BJ (cell line): ENCODE data around the gene CXCL3. TPM values are rescaled to one million over a fixed set of nuclear protein-coding genes. Genes with fewer than 3 reads are reported as not detected.

ENCODE experiments used
- CTCF ChIA-PET: fragments of 350-600 bp; formaldehyde crosslinking; extraction: SDS; loops from one replicate; lab custom pipeline; 2021; ENCODE audit warnings: antibody characterized with exemption, inconsistent platforms; lab: Yijun Ruan, JAX
- POLR2A ChIA-PET: fragments of 300-600 bp; sonication (Branson Sonifier 250); formaldehyde crosslinking; extraction: SDS; loops from one replicate; lab custom pipeline; 2021; ENCODE audit warnings: antibody characterized with exemption; lab: Charles Lee
- DNase-seq: peaks from one replicate; pipeline ENCODE4 v3.0.0-alpha.2; 2011; ENCODE audit warnings: low read depth
- H3K27me3 ChIP-seq: 2 replicates; pipeline ENCODE4 v1.6.0; 2011; ENCODE audit warnings: low read length; ENCODE audit not compliant: control insufficient read depth, insufficient read depth
- H3K36me3 ChIP-seq: 2 replicates; pipeline ENCODE4 v1.5.1; 2011; ENCODE audit warnings: low read length; ENCODE audit not compliant: control insufficient read depth, insufficient read depth
- H3K4me3 ChIP-seq: 2 replicates; pipeline ENCODE4 v1.5.1; 2011; ENCODE audit warnings: low read depth, mild to moderate bottlenecking, control low read depth, low read length
- CTCF ChIP-seq: IDR thresholded peaks from 2 replicates; pipeline ENCODE4 v1.5.1; 2011; ENCODE audit warnings: low read depth, mild to moderate bottlenecking, control low read depth, inconsistent platforms, low read length, moderate library complexity; ENCODE audit not compliant: insufficient read depth
- polyA plus RNA-seq: library from polyadenylated mRNA; depleted of rRNA; stranded (reverse); fragments of >200 nt; gene quantifications from 2 replicates; pipeline ENCODE4 v1.2.3, GENCODE V29; 2011

Gene CXCL3
- polyA plus RNA-seq, 1 experiment, result 0.47 TPM

GRCh38 chr4:74014332-74014731 is 24.2 kb downstream of the CXCL3 start:
- ChIA-PET CTCF (no interaction called here), POLR2A (no interaction called here)
- Histone ChIP-seq H3K4me3 (no peak overlapping the region), H3K27me3 (no peaks in the 10 kb centered on the region; the same call in 1 of the 2 replicates), H3K36me3 (no peaks in the 10 kb centered on the region)
- no peak for TF ChIP-seq CTCF
- DNase-seq, result no peak

- CTCF ChIA-PET, result no interaction called here
- DNase-seq, result no peak
- no peaks in the 10 kb centered on the region; the same call in 1 of the 2 replicates for H3K27me3 ChIP-seq
- no peak overlapping the region for H3K4me3 ChIP-seq
- POLR2A ChIA-PET, result no interaction called here
- TF ChIP-seq CTCF, result no peak
- H3K36me3 ChIP-seq, result no peaks in the 10 kb centered on the region
Measured at GRCh38 chr4:74013264-74013663, 25.2 kb downstream of the CXCL3 start.

- POLR2A ChIA-PET, result no interaction called here
Measured at GRCh38 chr4:74012130-74012529, 26.4 kb downstream of the CXCL3 start.

GRCh38 chr4:74009307-74009706 is 29.2 kb downstream of the CXCL3 start:
- CTCF ChIA-PET, result no interaction called here
- no peaks in the 10 kb centered on the region; the same call in 1 of the 2 replicates for H3K27me3 ChIP-seq
- no peaks in the 10 kb centered on the region for H3K36me3 ChIP-seq
- TF ChIP-seq CTCF, result no peak
- POLR2A ChIA-PET, result no interaction called here
- DNase-seq, result no peak
- H3K4me3 ChIP-seq, result no peak overlapping the region

More at GRCh38 chr4:74012130-74012529, 26.4 kb downstream of the CXCL3 start:
- CTCF ChIA-PET, result no interaction called here
- DNase-seq, result no peak
- H3K36me3 ChIP-seq, result no peaks in the 10 kb centered on the region
- TF ChIP-seq CTCF, result no peak
- H3K27me3 ChIP-seq, result no peaks in the 10 kb centered on the region; the same call in 1 of the 2 replicates
- no peak overlapping the region for H3K4me3 ChIP-seq

- TF ChIP-seq CTCF, result no peak
- POLR2A ChIA-PET, result no interaction called here
- Histone ChIP-seq H3K36me3 (no peaks in the 10 kb centered on the region), H3K4me3 (no peak overlapping the region), H3K27me3 (no peaks in the 10 kb centered on the region)
- CTCF ChIA-PET, result interaction anchor here (0.5 to 1.8 kb wide), 3 partner anchors 12 to 122 kb away, joined by 3 read pairs; partner anchors contain the start of gene CXCL3
- no peak for DNase-seq
Measured at GRCh38 chr4:74006009-74006476, 32.4 kb downstream of the CXCL3 start.
